PC-3 (cell line): ENCODE data around the gene PLCB4. TPM values are rescaled to one million over a fixed set of nuclear protein-coding genes. Genes with fewer than 3 reads are reported as not detected.
"Not testable (repeated sequence)": the region's sequence is repeated elsewhere in the genome, so short reads cannot be mapped to it uniquely, and the experiment has no call there.

ENCODE experiments used
- ATAC-seq: fragments of 200-7000 bp; cut with Tn5 transposase; 2 replicates; pipeline ENCODE4 v1.9.1; 2020; ENCODE audit warnings: mild to moderate bottlenecking, moderate library complexity
- BruUV-seq: library from RNA; stranded (reverse); fragments of 400-500 nt; replicated peaks from 2 replicates; lab custom pipeline; 2021; lab: Mats Ljungman, UMichigan
- CTCF ChIA-PET: fragments of 300-600 bp; sonication (Branson Sonifier 250); formaldehyde crosslinking; loops from one replicate; lab custom pipeline; 2022; ENCODE audit warnings: antibody characterized with exemption; lab: Charles Lee
- POLR2A ChIA-PET: fragments of 300-600 bp; sonication (Branson Sonifier 250); formaldehyde crosslinking; loops from one replicate; lab custom pipeline; 2022; ENCODE audit warnings: antibody characterized with exemption; ENCODE audit not compliant: unreplicated experiment; lab: Charles Lee
- DNase-seq: peaks from one replicate; pipeline ENCODE4 v3.0.0-alpha.2; 2015
- H2AFZ ChIP-seq: fragments of 300-600 bp; sonication (generic); 2 replicates; pipeline ENCODE4 v1.6.0; 2016; ENCODE audit warnings: antibody characterized with exemption, low read length
- H3F3A ChIP-seq: fragments of 300-600 bp; sonication (generic); one replicate; pipeline ENCODE4 v1.6.0; 2017; ENCODE audit warnings: antibody characterized with exemption, low read length, control low read depth, mild to moderate bottlenecking; ENCODE audit not compliant: unreplicated experiment
- H3K27ac ChIP-seq: fragments of 300-600 bp; sonication (generic); 2 replicates; pipeline ENCODE4 v1.5.1; 2016; ENCODE audit warnings: mild to moderate bottlenecking, low read length
- H3K27me3 ChIP-seq: fragments of 300-600 bp; sonication (generic); 2 replicates; pipeline ENCODE4 v1.6.1; 2016; ENCODE audit warnings: low read length, mixed read lengths
- H3K36me3 ChIP-seq: fragments of 300-600 bp; sonication (generic); 2 replicates; pipeline ENCODE4 v1.6.1; 2016; ENCODE audit warnings: low read depth, mixed run types, low read length, mixed read lengths
- H3K4me1 ChIP-seq: fragments of 300-600 bp; sonication (generic); 2 replicates; pipeline ENCODE4 v1.5.1; 2016; ENCODE audit warnings: low read length; ENCODE audit not compliant: insufficient read depth
- H3K4me2 ChIP-seq: fragments of 300-600 bp; sonication (generic); 2 replicates; pipeline ENCODE4 v1.6.0; 2016; ENCODE audit warnings: low read length
- H3K4me3 ChIP-seq: fragments of 300-600 bp; sonication (generic); 2 replicates; pipeline ENCODE4 v1.5.1; 2016; ENCODE audit warnings: mild to moderate bottlenecking, low read length, mixed read lengths
- H3K79me2 ChIP-seq: fragments of 300-600 bp; sonication (generic); 2 replicates; pipeline ENCODE4 v1.6.1; 2017; ENCODE audit warnings: low read length, mixed read lengths
- H3K9ac ChIP-seq: fragments of 300-600 bp; sonication (generic); 2 replicates; pipeline ENCODE4 v1.6.0; 2016; ENCODE audit warnings: mild to moderate bottlenecking, low read length
- H3K9me2 ChIP-seq: fragments of 300-600 bp; sonication (generic); replicated peaks from 2 replicates; pipeline ENCODE4 v1.6.1; 2016; ENCODE audit warnings: mixed run types, low read length, mixed read lengths
- H3K9me3 ChIP-seq: fragments of 300-600 bp; sonication (generic); 2 replicates; pipeline ENCODE4 v1.6.1; 2016; ENCODE audit warnings: low read length, mixed read lengths
- H4K20me1 ChIP-seq: fragments of 300-600 bp; sonication (generic); 2 replicates; pipeline ENCODE4 v1.6.1; 2016; ENCODE audit warnings: low read length, mixed read lengths
- CTCF ChIP-seq: fragments of 300-600 bp; sonication (generic); conservative IDR thresholded peaks from 2 replicates; pipeline ENCODE4 v1.5.1; 2017; ENCODE audit warnings: antibody characterized with exemption, low read depth, mild to moderate bottlenecking, low read length
- EZH2 ChIP-seq: fragments of 300-600 bp; sonication (generic); IDR thresholded peaks from one replicate; pipeline ENCODE4 v1.6.1; 2017; ENCODE audit warnings: antibody characterized with exemption, mild to moderate bottlenecking, low read length; ENCODE audit not compliant: unreplicated experiment
- EZH2phosphoT487 ChIP-seq: fragments of 300-600 bp; sonication (generic); IDR thresholded peaks from 2 replicates; pipeline ENCODE4 v1.6.1; 2018; ENCODE audit warnings: mild to moderate bottlenecking, antibody characterized with exemption, low read length, borderline replicate concordance
- intact Hi-C: fragments of 100-400 bp; cut with micrococcal nuclease; formaldehyde crosslinking; loops from 2 replicates; pipeline ENCODE4 v1.9.0; 2023
- total RNA-seq: library from RNA; depleted of rRNA; stranded (reverse); fragments of >200 nt; gene quantifications from 2 replicates; pipeline ENCODE4 v1.2.3, GENCODE V29; 2014

Gene PLCB4
- total RNA-seq, 1 experiment from 2014 or later, result 25.4 TPM

- H4K20me1 ChIP-seq, result no peaks in the 10 kb centered on the region
- no peak overlapping the region for H3K4me3 ChIP-seq
- no peak overlapping the region for H3K4me2 ChIP-seq
- no TSS peak for BruUV-seq
- DNase-seq (no peak), ATAC-seq (no peak)
- no peaks in the 10 kb centered on the region for H3K9me2 ChIP-seq
- no peaks in the 10 kb centered on the region for H3K79me2 ChIP-seq
- H3K9ac ChIP-seq, result no peak overlapping the region
- CTCF ChIA-PET, result no interaction called here
- H3K36me3 ChIP-seq, result no peaks in the 10 kb centered on the region
- POLR2A ChIA-PET, result no interaction called here
- H3K27ac ChIP-seq, result no peak overlapping the region
- no peak overlapping the region for H2AFZ ChIP-seq
- no peaks in the 10 kb centered on the region for H3K9me3 ChIP-seq
- H3K27me3 ChIP-seq, result no peaks in the 10 kb centered on the region
- intact Hi-C loops, result no loop called here
- H3F3A ChIP-seq, result no peaks in the 10 kb centered on the region
- no peaks in the 10 kb centered on the region for H3K4me1 ChIP-seq
- no peak for TF ChIP-seq EZH2
- TF ChIP-seq CTCF, result no peak
- no peak for TF ChIP-seq EZH2phosphoT487
Observed at GRCh38 chr20:9375221-9375681, 306.4 kb downstream of the PLCB4 start.

GRCh38 chr20:9377007-9377406, 308.1 kb downstream of the PLCB4 start:
- no peaks in the 10 kb centered on the region for H3K27me3 ChIP-seq
- ChIA-PET POLR2A (no interaction called here), CTCF (no interaction called here)
- H3K4me3 ChIP-seq, result no peak overlapping the region
- TF ChIP-seq CTCF (no peak), EZH2 (no peak), EZH2phosphoT487 (no peak)
- no peak for DNase-seq
- H3K36me3 ChIP-seq, result no peaks in the 10 kb centered on the region
- H3K4me2 ChIP-seq, result no peak overlapping the region
- H3F3A ChIP-seq, result no peaks in the 10 kb centered on the region
- intact Hi-C loops, result no loop called here
- no peaks in the 10 kb centered on the region for H3K9me2 ChIP-seq
- no peak overlapping the region for H3K9ac ChIP-seq
- no peaks in the 10 kb centered on the region for H3K9me3 ChIP-seq
- no peak overlapping the region for H3K27ac ChIP-seq
- ATAC-seq, result no peak
- no peaks in the 10 kb centered on the region for H3K79me2 ChIP-seq
- no TSS peak for BruUV-seq
- H4K20me1 ChIP-seq, result no peaks in the 10 kb centered on the region
- no peak overlapping the region for H2AFZ ChIP-seq
- no peaks in the 10 kb centered on the region for H3K4me1 ChIP-seq

GRCh38 chr20:9385345-9386310, 316.7 kb downstream of the PLCB4 start:
- H3K9ac ChIP-seq, H3K4me2 ChIP-seq, DNase-seq, POLR2A ChIA-PET, H3K27ac ChIP-seq, H3K9me3 ChIP-seq, H3F3A ChIP-seq, H3K9me2 ChIP-seq, H2AFZ ChIP-seq, H3K4me3 ChIP-seq, H4K20me1 ChIP-seq, CTCF ChIA-PET, H3K36me3 ChIP-seq, ATAC-seq, H3K27me3 ChIP-seq, H3K79me2 ChIP-seq, H3K4me1 ChIP-seq, intact Hi-C loops, BruUV-seq: not testable (repeated sequence)
